Brain microvascular endothelial cell (primary cell): Measurements from ENCODE around the gene RNF169.

Source experiments
- DNase-seq: peaks from one replicate; pipeline ENCODE4 v3.0.0-alpha.2; 2020
- H3K27ac ChIP-seq: fragments of 250-450 bp; sonication (Bioruptor Pico); 2 replicates; pipeline ENCODE4 v1.5.1; 2020; ENCODE audit warnings: mild to moderate bottlenecking, moderate library complexity
- H3K27me3 ChIP-seq: fragments of 250-450 bp; sonication (Bioruptor Pico); replicated peaks from 2 replicates; pipeline ENCODE4 v1.5.1; 2020; ENCODE audit warnings: mild to moderate bottlenecking
- H3K36me3 ChIP-seq: fragments of 250-450 bp; sonication (Bioruptor Pico); replicated peaks from 2 replicates; pipeline ENCODE4 v1.5.1; 2020; ENCODE audit warnings: mild to moderate bottlenecking
- H3K4me3 ChIP-seq: 2 replicates; pipeline ENCODE4 v1.5.1; 2011; ENCODE audit warnings: low read depth, mild to moderate bottlenecking, control low read depth, low read length, moderate library complexity
- CTCF ChIP-seq: IDR thresholded peaks from 2 replicates; pipeline ENCODE4 v1.5.1; 2011; ENCODE audit warnings: low read depth, mild to moderate bottlenecking, moderate library complexity, low read length, control low read depth, inconsistent platforms; ENCODE audit errors: missing control alignments
- in situ Hi-C: cut with HindIII; loops from 2 replicates; pipeline ENCODE4 v1.10.0; 2017; ENCODE audit warnings: low sequenced_read_pairs, low pct_ligation_motif_present

RNF169 gene

DNA sequence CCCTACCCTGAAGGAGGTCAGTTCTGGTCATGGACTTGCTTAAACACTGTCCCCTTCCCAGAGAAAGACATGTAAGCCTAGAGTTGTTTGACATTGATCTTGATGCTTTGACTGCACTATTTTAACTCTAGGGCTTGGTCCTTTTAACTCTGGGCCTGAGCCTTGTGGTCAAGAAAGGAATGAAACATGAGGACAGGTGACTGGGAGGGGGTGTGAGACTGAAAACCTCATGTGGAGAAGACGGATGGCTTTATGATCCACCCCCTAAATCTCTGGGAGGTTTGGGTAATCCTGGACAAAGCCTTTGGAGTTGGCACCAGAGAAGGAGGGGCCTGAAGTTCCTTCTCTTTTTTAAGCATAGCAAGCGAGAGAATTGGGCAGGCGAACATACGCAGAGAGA, 35.0 kb upstream of the RNF169 start:
- no peak for TF ChIP-seq CTCF
- no peaks in the 10 kb centered on the region for H3K36me3 ChIP-seq
- in situ Hi-C loops: no loop called here
- H3K27ac ChIP-seq: no peak overlapping the region
- no peak overlapping the region for H3K4me3 ChIP-seq
- no peaks in the 10 kb centered on the region for H3K27me3 ChIP-seq
- DNase-seq: no peak

DNA sequence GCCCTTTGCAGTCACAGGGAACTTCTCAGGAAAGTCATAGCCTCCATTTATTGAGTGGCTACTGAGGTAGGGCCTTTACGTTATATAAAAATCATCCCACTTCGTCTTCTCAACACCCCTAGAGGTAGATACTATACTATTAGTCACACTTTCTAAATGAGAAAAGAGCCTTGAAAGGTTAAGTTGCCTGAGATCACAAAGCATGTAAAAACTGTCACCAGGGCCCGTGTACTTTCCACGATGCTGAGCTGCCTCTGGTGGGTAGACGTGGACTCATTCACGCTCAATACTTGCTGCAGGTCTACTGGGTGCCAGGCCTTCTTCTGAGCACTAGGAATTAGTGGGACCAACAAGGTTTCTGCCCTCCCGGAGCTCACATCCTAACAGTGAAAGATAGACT, 33.7 kb upstream of the RNF169 start:
- TF ChIP-seq CTCF: no peak
- Histone ChIP-seq H3K27ac (no peak overlapping the region), H3K36me3 (no peaks in the 10 kb centered on the region), H3K27me3 (no peaks in the 10 kb centered on the region), H3K4me3 (no peak overlapping the region)
- in situ Hi-C loops: no loop called here
- no peak for DNase-seq

- in situ Hi-C loops: no loop called here
- H3K4me3 ChIP-seq: no peak overlapping the region
- no peak for DNase-seq
Measured at GRCh38 chr11:74717221-74717969, 31.3 kb upstream of the RNF169 start.

DNA sequence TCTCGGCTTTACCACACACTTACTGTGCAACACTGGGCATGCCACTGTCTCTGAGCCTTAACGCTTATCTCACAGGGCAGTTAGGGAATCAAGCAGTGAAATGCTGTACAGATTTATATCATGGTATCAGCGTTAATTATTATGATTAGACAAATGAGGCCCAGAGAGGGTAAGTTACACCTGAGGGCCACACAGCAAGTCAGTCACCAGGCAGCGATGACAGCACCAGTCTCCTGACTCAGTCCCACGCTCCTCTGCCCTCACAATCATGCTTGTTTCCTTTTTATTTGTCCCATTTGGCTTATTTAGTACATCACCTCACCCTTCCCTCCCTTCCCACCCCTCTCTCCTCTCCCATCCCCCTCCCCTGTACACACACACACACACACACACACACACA, 29.6 kb upstream of the RNF169 start:
- Histone ChIP-seq H3K36me3 (no peaks in the 10 kb centered on the region), H3K4me3 (no peak overlapping the region), H3K27ac (no peak overlapping the region), H3K27me3 (peaks cover under 1% of the 10 kb centered on the region)
- in situ Hi-C loops: no loop called here
- TF ChIP-seq CTCF: no peak
- no peak for DNase-seq

More at GRCh38 chr11:74717221-74717969, 31.3 kb upstream of the RNF169 start:
- no peaks in the 10 kb centered on the region for H3K36me3 ChIP-seq
- H3K27ac ChIP-seq: no peak overlapping the region
- no peaks in the 10 kb centered on the region for H3K27me3 ChIP-seq
- no peak for TF ChIP-seq CTCF

- Histone ChIP-seq H3K4me3 (no peak overlapping the region), H3K27ac (no peak overlapping the region), H3K27me3 (peaks cover 2% of the 10 kb centered on the region), H3K36me3 (no peaks in the 10 kb centered on the region)
- no peak for TF ChIP-seq CTCF
- in situ Hi-C loops: no loop called here
- no peak for DNase-seq
Measured at GRCh38 chr11:74720596-74721478, 27.8 kb upstream of the RNF169 start.
